Kidney epithelial cell (primary cell): ENCODE data around the gene SLC1A4. TPM values are rescaled to one million over a fixed set of nuclear protein-coding genes. Genes with fewer than 3 reads are reported as not detected.

Experiments used
- DNase-seq: peaks from one replicate; pipeline ENCODE4 v3.0.0-alpha.2; 2010; ENCODE audit warnings: low read depth
- H3K27me3 ChIP-seq: 2 replicates; pipeline ENCODE4 v1.6.0; 2011; ENCODE audit warnings: low read length; ENCODE audit not compliant: control insufficient read depth, insufficient read depth
- H3K36me3 ChIP-seq: 2 replicates; pipeline ENCODE4 v1.5.1; 2011; ENCODE audit warnings: low read length; ENCODE audit not compliant: control insufficient read depth, insufficient read depth
- H3K4me3 ChIP-seq: 2 replicates; pipeline ENCODE4 v1.5.1; 2011; ENCODE audit warnings: low read depth, mild to moderate bottlenecking, control low read depth, low read length
- CTCF ChIP-seq: IDR thresholded peaks from 2 replicates; pipeline ENCODE4 v1.5.1; 2011; ENCODE audit warnings: mild to moderate bottlenecking, moderate library complexity, low read length, control low read depth, inconsistent platforms; ENCODE audit not compliant: insufficient read depth, poor library complexity, severe bottlenecking
- total RNA-seq: library from RNA; depleted of rRNA; stranded (reverse); fragments of >200 nt; gene quantifications from 2 replicates; pipeline ENCODE4 v1.2.3, GENCODE V29; 2015

Gene SLC1A4
- total RNA-seq, 1 donor from 2014 or later, result 45.0 TPM

GRCh38 chr2:65046633-65047407 lies 57.6 kb downstream of the SLC1A4 start:
- H3K36me3 ChIP-seq, result no peaks in the 10 kb centered on the region
- no peaks in the 10 kb centered on the region for H3K27me3 ChIP-seq
- no peak for DNase-seq
- no peak for TF ChIP-seq CTCF
- no peak overlapping the region for H3K4me3 ChIP-seq

GRCh38 chr2:65049010-65049639 lies 59.9 kb downstream of the SLC1A4 start:
- Histone ChIP-seq H3K4me3 (no peak overlapping the region), H3K36me3 (no peaks in the 10 kb centered on the region), H3K27me3 (no peaks in the 10 kb centered on the region)
- no peak for TF ChIP-seq CTCF
- DNase-seq, result no peak

- H3K36me3 ChIP-seq, result no peaks in the 10 kb centered on the region
- no peak for TF ChIP-seq CTCF
- no peak overlapping the region for H3K4me3 ChIP-seq
- H3K27me3 ChIP-seq, result no peaks in the 10 kb centered on the region
- no peak for DNase-seq
Measured at GRCh38 chr2:65050931-65051330, 61.7 kb downstream of the SLC1A4 start.

- no peaks in the 10 kb centered on the region for H3K27me3 ChIP-seq
- H3K4me3 ChIP-seq, result no peak overlapping the region
- no peaks in the 10 kb centered on the region for H3K36me3 ChIP-seq
- no peak for TF ChIP-seq CTCF
- DNase-seq, result no peak
Measured at GRCh38 chr2:65053199-65053598, 64.0 kb downstream of the SLC1A4 start.

GRCh38 chr2:65054749-65055421 lies 65.7 kb downstream of the SLC1A4 start:
- H3K4me3 ChIP-seq, result no peak overlapping the region
- no peak for DNase-seq
- no peak for TF ChIP-seq CTCF
- H3K36me3 ChIP-seq, result no peaks in the 10 kb centered on the region
- H3K27me3 ChIP-seq, result no peaks in the 10 kb centered on the region
